Lower lobe of right lung (tissue), 2 donors: ENCODE measurements around the gene TMEM184A. TPM values are rescaled to one million over a fixed set of nuclear protein-coding genes. Genes with fewer than 3 reads are reported as not detected.

Experiments
- ATAC-seq, 2 donors: fragments of 200-7000 bp; cut with Tn5 transposase; one replicate each; pipeline ENCODE4 v1.9.1; 2020 to 2022; ENCODE audit warnings: mild to moderate bottlenecking in 2 of 2, moderate library complexity in 2 of 2
- DNase-seq: peaks from one replicate; pipeline ENCODE4 v3.0.0-alpha.2; 2020
- H3K27ac ChIP-seq: fragments of 200-600 bp; one replicate; pipeline ENCODE4 v1.8.0; 2022
- H3K27me3 ChIP-seq: fragments of 200-600 bp; one replicate; pipeline ENCODE4 v1.8.0; 2022; ENCODE audit warnings: low read depth
- H3K36me3 ChIP-seq: fragments of 200-600 bp; one replicate; pipeline ENCODE4 v1.8.0; 2022; ENCODE audit warnings: mild to moderate bottlenecking
- H3K4me1 ChIP-seq: fragments of 200-600 bp; one replicate; pipeline ENCODE4 v1.8.0; 2022
- H3K4me3 ChIP-seq: fragments of 200-600 bp; one replicate; pipeline ENCODE4 v1.8.0; 2022; ENCODE audit warnings: mild to moderate bottlenecking
- H3K9me3 ChIP-seq: fragments of 200-600 bp; one replicate; pipeline ENCODE4 v1.8.0; 2022
- CTCF ChIP-seq: fragments of 200-600 bp; IDR thresholded peaks from one replicate; pipeline ENCODE4 v1.8.0; 2022; ENCODE audit warnings: antibody characterized with exemption, mild to moderate bottlenecking
- intact Hi-C: fragments of 100-400 bp; cut with DNase I; formaldehyde crosslinking; loops from one replicate; pipeline ENCODE4 v1.11.0; 2022
- total RNA-seq: library from RNA; stranded (reverse); fragmentation: NEBNext Ultra II Directional; extraction: Animal tissue kit (Norgen Biotek cat#: 25700); gene quantifications from one replicate; pipeline ENCODE4 v1.2.1, GENCODE V29; 2021
- donor health status: DM: no; HTN: yes; CAD: no; lungs with severe emphysema.

TMEM184A gene
- total RNA-seq, 1 donor from 2014 or later, result 4.3 TPM

GRCh38 chr7:1531263-1531978 lies 24.6 kb downstream of the TMEM184A start:
- H3K27ac ChIP-seq, result peak overlapping the region; percentile 91
- peak overlapping the region; percentile 75 for H3K4me3 ChIP-seq
- peaks cover 44% of the 10 kb centered on the region for H3K4me1 ChIP-seq
- TF ChIP-seq CTCF, result no peak
- intact Hi-C loops, result no loop called here
- H3K36me3 ChIP-seq, result peaks cover 16% of the 10 kb centered on the region
- H3K9me3 ChIP-seq, result no peaks in the 10 kb centered on the region
- ATAC-seq (peak; percentile 20 to 41), DNase-seq (no peak)
- peaks cover 4% of the 10 kb centered on the region for H3K27me3 ChIP-seq

GRCh38 chr7:1530946-1531262 lies 25.1 kb downstream of the TMEM184A start:
- Histone ChIP-seq H3K27me3 (peaks cover 4% of the 10 kb centered on the region), H3K9me3 (no peaks in the 10 kb centered on the region), H3K27ac (peak overlapping the region; percentile 91), H3K4me1 (peaks cover 38% of the 10 kb centered on the region), H3K4me3 (peak overlapping the region; percentile 75), H3K36me3 (peaks cover 11% of the 10 kb centered on the region)
- DNase-seq (no peak), ATAC-seq (no peak)
- intact Hi-C loops, result no loop called here
- no peak for TF ChIP-seq CTCF

- Histone ChIP-seq H3K4me1 (peaks cover 30% of the 10 kb centered on the region), H3K4me3 (no peak overlapping the region), H3K27me3 (peaks cover 4% of the 10 kb centered on the region), H3K27ac (no peak overlapping the region), H3K36me3 (no peaks in the 10 kb centered on the region), H3K9me3 (no peaks in the 10 kb centered on the region)
- ATAC-seq (no peak), DNase-seq (no peak)
- TF ChIP-seq CTCF, result no peak
- intact Hi-C loops, result no loop called here
These were observed 26.5 kb downstream of the TMEM184A start for GRCh38 chr7:1529383-1530116.

GRCh38 chr7:1526271-1526754 lies 29.7 kb downstream of the TMEM184A start:
- no peak overlapping the region for H3K4me3 ChIP-seq
- H3K36me3 ChIP-seq, result no peaks in the 10 kb centered on the region
- intact Hi-C loops, result no loop called here
- DNase-seq (no peak), ATAC-seq (no peak)
- TF ChIP-seq CTCF, result no peak
- peaks cover 4% of the 10 kb centered on the region for H3K27me3 ChIP-seq
- peaks cover 5% of the 10 kb centered on the region for H3K4me1 ChIP-seq
- H3K9me3 ChIP-seq, result no peaks in the 10 kb centered on the region
- H3K27ac ChIP-seq, result no peak overlapping the region

GRCh38 chr7:1525409-1525808 lies 30.6 kb downstream of the TMEM184A start:
- DNase-seq (no peak), ATAC-seq (no peak)
- no peaks in the 10 kb centered on the region for H3K36me3 ChIP-seq
- H3K4me3 ChIP-seq, result no peak overlapping the region
- H3K4me1 ChIP-seq, result peaks cover 5% of the 10 kb centered on the region
- H3K9me3 ChIP-seq, result no peaks in the 10 kb centered on the region
- no peak for TF ChIP-seq CTCF
- peaks cover 4% of the 10 kb centered on the region for H3K27me3 ChIP-seq
- intact Hi-C loops, result no loop called here
- no peak overlapping the region for H3K27ac ChIP-seq
